Measurements from ENCODE around the gene EFTUD2.

The EFTUD2 gene

DNA sequence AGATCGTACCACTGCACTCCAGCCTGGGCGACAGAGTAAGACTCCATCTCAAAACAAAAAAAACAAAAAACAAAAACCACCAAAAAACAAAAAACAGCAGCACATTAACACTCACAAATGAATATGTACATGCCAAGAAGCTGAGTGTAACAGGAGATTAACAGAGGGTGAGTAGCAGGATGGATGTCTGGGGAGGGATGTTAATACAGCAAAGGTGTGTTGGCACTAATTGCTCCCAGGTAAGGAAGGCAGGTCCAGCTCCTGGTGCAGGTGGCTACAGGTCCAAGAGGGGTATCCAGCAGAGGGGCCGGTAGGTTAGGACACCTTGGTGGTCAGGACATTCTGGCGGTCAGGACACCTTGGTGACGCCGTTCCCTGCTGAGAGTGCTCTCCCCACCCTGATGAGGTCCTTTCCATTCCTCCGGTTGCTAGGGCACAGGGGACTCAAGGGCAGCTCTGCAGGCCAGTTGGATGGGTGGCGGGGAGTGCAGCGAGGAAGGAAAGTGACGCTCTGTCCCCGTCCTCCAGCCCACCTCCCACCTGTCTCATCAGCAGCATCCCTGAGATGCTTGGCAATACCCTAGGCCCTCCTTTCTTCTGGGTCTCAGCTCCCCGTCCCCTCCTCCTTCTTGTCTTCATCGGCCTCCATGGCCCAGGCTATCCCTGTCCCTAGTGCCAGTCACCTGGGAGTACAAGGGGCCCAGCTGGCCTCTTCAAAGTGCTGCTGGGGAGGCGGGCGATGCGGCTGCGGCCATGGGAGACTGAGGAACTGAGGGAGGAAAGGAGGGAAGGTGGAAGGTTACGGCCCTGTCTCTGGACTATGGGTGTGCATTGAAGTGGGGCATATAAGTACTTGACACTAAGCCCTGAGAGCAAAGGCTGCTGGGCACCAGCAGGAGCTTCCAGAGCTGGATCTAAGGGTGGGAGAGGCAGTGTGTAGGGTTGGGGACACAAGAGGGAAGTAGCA is 26.8 kb upstream of the EFTUD2 start:
- no peak for DNase-seq

- no peak for DNase-seq
Observed at GRCh38 chr17:44924107-44924544, 24.9 kb upstream of the EFTUD2 start.

- no peak for DNase-seq
Observed at GRCh38 chr17:44922746-44923470, 23.7 kb upstream of the EFTUD2 start.

GRCh38 chr17:44922136-44922535 is 22.9 kb upstream of the EFTUD2 start:
- DNase-seq = no peak

DNA sequence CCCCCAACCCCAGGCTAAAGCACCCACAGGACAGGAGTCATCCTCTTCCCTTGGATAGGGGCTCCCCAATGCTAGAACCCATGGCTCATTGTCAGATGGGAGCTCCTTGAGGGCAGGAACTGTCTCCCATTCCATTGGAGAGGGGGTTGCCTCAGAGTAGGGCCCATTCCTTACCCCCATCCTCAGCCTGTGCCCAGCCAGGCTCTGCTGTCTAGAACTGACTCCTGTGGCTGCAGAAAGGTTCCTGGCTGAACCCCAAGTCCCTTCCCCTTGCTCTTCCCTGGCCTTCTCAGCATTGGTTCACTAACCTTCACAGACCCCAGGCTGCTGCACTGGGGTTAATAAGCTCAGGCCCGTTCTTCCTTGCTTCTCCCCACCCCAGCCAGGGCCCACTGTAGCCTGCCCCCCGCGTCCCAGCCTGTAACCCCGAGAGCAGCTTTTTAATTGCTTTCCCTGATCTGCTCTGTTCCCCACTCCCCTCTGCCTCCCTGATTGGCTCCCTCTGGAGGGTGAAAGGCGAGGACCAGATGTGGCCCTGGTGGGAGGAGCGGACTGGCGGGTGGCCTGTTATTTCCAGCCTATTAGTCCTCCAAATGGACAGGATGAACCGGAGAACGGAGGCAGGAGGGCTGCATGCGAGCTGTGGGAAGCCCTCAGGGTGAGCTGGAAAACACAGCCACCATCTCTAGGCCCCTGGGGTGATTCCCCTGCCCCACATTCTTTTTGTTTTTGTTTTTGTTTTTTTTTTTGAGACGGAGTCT is 22.1 kb upstream of the EFTUD2 start:
- DNase-seq = no peak

GRCh38 chr17:44920565-44920940 is 21.3 kb upstream of the EFTUD2 start:
- DNase-seq = no peak

- DNase-seq = no peak
Observed at GRCh38 chr17:44919885-44920564, 20.8 kb upstream of the EFTUD2 start.

DNA sequence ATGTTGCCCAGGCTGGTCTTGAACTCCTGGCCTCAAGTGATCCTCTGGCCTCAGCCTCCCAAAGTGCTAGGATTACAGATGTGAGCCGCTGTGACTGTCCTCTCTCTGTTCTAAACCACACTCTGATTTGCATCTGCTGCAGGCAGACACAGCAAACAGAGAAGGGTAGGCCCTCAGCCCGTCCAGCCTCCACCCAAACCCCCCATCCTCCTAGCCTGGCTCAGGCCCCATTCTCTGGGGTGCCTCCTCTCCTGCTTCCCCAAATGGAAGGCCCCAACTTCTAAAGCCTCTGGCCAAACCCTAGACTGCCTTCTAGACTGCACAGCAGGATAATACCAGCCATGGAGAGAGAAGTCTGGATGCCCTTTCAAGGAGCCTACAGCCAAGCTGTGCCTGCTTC is 20.2 kb upstream of the EFTUD2 start:
- no peak for DNase-seq

DNA sequence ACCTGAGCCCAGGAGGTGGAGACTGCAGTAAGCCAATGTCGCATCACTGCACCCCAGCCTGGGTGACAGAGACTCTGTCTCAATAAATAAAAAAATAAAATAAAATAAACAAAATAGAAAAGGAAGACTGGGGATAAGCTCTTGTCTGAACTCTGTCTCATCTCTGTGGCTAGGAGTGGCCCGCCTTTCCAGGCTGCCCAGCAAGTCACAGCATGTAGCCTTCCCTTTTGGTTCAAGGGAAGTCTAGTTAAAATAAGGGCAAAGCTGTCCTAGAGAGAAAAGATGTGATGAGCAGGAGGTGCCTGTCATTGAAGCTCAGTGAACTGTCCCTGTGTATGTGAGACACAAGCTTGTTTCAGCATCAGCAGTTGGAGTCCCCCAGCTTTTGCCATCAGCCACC is 18.8 kb upstream of the EFTUD2 start:
- no peak for DNase-seq

- DNase-seq = no peak
Observed at GRCh38 chr17:44917456-44917855, 18.2 kb upstream of the EFTUD2 start.

- DNase-seq = no peak
Observed at GRCh38 chr17:44916781-44917241, 17.6 kb upstream of the EFTUD2 start.

- DNase-seq = no peak
Observed at GRCh38 chr17:44915862-44916780, 16.9 kb upstream of the EFTUD2 start.

DNA sequence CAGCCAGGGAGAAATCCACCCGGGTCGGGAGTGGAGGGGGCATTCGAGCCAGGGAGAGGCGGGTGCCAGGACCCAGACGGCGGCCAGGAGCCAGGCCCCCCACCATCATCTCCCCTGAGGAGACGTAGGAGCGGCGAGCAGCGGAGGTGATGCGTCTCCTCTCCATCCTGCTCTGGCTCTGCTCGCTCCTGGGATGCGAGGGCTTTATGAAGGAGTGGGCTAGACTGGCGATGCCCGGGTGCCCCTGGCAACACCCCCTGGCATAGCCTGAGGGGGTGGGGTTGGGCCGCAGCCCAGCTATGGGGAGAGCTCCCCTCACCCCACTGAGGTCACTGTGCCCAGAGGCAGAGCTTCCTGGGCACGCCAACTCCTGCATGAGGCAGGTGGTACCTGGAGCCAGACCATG is 16.1 kb upstream of the EFTUD2 start, which contains the start of gene GFAP:
Gene GFAP, minus strand, starts transcription at position 180 of the 406 bp plus-strand sequence. Its CDS starts 14 bp downstream, at position 166.
- DNase-seq = no peak

DNA sequence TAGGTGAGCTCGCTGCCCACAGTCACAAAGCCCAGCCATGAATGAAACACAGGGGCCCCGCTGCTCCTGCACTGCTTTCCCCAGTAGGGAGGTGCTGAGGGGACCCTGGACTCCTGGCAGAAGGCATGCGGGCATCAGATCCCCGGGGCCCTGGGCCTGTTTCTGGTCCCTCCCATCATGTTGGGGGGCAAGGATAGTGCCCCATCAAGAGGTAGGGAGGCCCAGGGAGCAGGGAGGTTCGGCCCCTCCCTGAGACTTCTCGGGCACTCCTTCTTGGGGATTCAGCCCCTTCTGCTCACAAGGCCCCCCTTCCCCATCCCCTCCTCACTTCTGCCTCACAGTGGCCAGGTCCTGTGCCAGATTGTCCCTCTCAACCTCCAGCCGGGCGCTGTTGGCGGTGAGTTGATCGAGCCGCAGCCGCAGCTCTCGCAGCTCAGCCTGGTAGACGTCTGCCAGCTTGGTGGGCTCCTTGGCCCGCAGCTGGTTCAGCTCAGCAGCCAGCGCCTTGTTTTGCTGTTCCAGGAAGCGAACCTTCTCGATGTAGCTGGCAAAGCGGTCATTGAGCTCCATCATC is 15.5 kb upstream of the EFTUD2 start:
- no peak for DNase-seq

GRCh38 chr17:44914148-44914547 is 14.9 kb upstream of the EFTUD2 start:
- DNase-seq = no peak

DNA sequence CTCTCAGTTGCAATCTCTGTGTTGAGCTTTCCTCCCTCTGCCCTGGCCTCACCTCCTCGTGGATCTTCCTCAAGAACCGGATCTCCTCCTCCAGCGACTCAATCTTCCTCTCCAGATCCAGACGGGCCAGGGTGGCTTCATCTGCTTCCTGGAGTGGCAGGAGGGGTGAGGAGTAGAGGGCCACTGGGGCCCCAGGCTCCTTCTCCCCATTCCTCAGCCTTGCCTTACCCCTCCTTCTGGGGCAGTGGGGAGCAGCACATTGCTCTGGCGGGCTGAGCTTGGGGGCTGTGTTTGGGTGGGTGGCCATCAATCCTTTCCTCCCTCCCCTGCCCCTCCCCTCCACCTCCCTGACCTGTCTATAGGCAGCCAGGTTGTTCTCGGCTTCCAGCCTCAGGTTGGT is 14.4 kb upstream of the EFTUD2 start:
- DNase-seq = no peak

GRCh38 chr17:44912763-44913544 is 13.7 kb upstream of the EFTUD2 start:
- no peak for DNase-seq

GRCh38 chr17:44911133-44912001 is 12.1 kb upstream of the EFTUD2 start:
- DNase-seq = no peak

Data from KG1 (cell line).